ENCODE results near the gene NUP188. TPM values are rescaled to one million over a fixed set of nuclear protein-coding genes. Genes with fewer than 3 reads are reported as not detected.

NUP188 gene
- total and polyA plus RNA-seq, 2 donors (not counting 1 experiment from before 2014, with no cell fraction given) = 28.8 to 31.4 TPM

GRCh38 chr9:129011761-129012181, 64.3 kb downstream of the NUP188 start:
- Histone ChIP-seq H3K4me2 (ENCODE audit: extremely low read depth, insufficient read depth, low read length) (no peak overlapping the region), H4K20me1 (ENCODE audit: control insufficient read depth, extremely low read depth, insufficient read depth, low read length) (no peaks in the 10 kb centered on the region), H3K79me2 (ENCODE audit: control insufficient read depth, insufficient read depth, low read length) (no peaks in the 10 kb centered on the region), H3K9ac (ENCODE audit: insufficient read depth, low read length) (no peak overlapping the region), H3K4me3 (replicated peaks in 1 of 4; ENCODE audit: control extremely low read depth in 1 of 4, insufficient read depth in 1 of 4, low read depth in 3 of 4, low read length in 4 of 4) (no peak overlapping the region), H3K4me1 (ENCODE audit: control insufficient read depth, extremely low read depth, insufficient read depth, low read length) (no peaks in the 10 kb centered on the region), H3K27me3 (ENCODE audit: control insufficient read depth, insufficient read depth, low read length) (no peaks in the 10 kb centered on the region), H2AFZ (ENCODE audit: low read length) (no peak overlapping the region), H3K9me3 (ENCODE audit: control insufficient read depth, insufficient read depth, low read depth, low read length) (no peaks in the 10 kb centered on the region), H3K36me3 (ENCODE audit: control insufficient read depth, insufficient read depth, low read length) (peaks cover 13% of the 10 kb centered on the region), H3K27ac (ENCODE audit: insufficient read depth, low read length) (no peak overlapping the region)
- no peak for DNase-seq (ENCODE audit: low read depth in 2 of 2)
- no peak for TF ChIP-seq EZH2 (IDR thresholded peaks at IDR 0.05; ENCODE audit: low read length, missing control alignments)
- TF ChIP-seq CTCF (conservative IDR thresholded peaks at IDR 0.05 in 1 of 2, IDR thresholded peaks at IDR 0.05 in 1 of 2; ENCODE audit: low read depth in 1 of 2, low read length in 2 of 2) = no peak

GRCh38 chr9:129012343-129012742, 64.8 kb downstream of the NUP188 start:
- Histone ChIP-seq H3K4me1 (ENCODE audit: control insufficient read depth, extremely low read depth, insufficient read depth, low read length) (no peaks in the 10 kb centered on the region), H3K27ac (ENCODE audit: insufficient read depth, low read length) (no peak overlapping the region), H2AFZ (ENCODE audit: low read length) (no peak overlapping the region), H3K79me2 (ENCODE audit: control insufficient read depth, insufficient read depth, low read length) (no peaks in the 10 kb centered on the region), H3K9ac (ENCODE audit: insufficient read depth, low read length) (no peak overlapping the region), H3K36me3 (ENCODE audit: control insufficient read depth, insufficient read depth, low read length) (peaks cover 13% of the 10 kb centered on the region), H3K4me2 (ENCODE audit: extremely low read depth, insufficient read depth, low read length) (no peak overlapping the region), H3K27me3 (ENCODE audit: control insufficient read depth, insufficient read depth, low read length) (no peaks in the 10 kb centered on the region), H3K4me3 (replicated peaks in 1 of 4; ENCODE audit: control extremely low read depth in 1 of 4, insufficient read depth in 1 of 4, low read depth in 3 of 4, low read length in 4 of 4) (no peak overlapping the region), H4K20me1 (ENCODE audit: control insufficient read depth, extremely low read depth, insufficient read depth, low read length) (no peaks in the 10 kb centered on the region), H3K9me3 (ENCODE audit: control insufficient read depth, insufficient read depth, low read depth, low read length) (no peaks in the 10 kb centered on the region)
- DNase-seq (ENCODE audit: low read depth in 2 of 2) = no peak
- TF ChIP-seq CTCF (conservative IDR thresholded peaks at IDR 0.05 in 1 of 2, IDR thresholded peaks at IDR 0.05 in 1 of 2; ENCODE audit: low read depth in 1 of 2, low read length in 2 of 2) (no peak), EZH2 (IDR thresholded peaks at IDR 0.05; ENCODE audit: low read length, missing control alignments) (no peak)

GRCh38 chr9:129012893-129013448, 65.5 kb downstream of the NUP188 start:
- no peaks in the 10 kb centered on the region for H3K79me2 ChIP-seq (ENCODE audit: control insufficient read depth, insufficient read depth, low read length)
- no peaks in the 10 kb centered on the region for H4K20me1 ChIP-seq (ENCODE audit: control insufficient read depth, extremely low read depth, insufficient read depth, low read length)
- no peak overlapping the region for H3K4me3 ChIP-seq (replicated peaks in 1 of 4; ENCODE audit: control extremely low read depth in 1 of 4, insufficient read depth in 1 of 4, low read depth in 3 of 4, low read length in 4 of 4)
- H3K9ac ChIP-seq (ENCODE audit: insufficient read depth, low read length) = no peak overlapping the region
- no peak for DNase-seq (ENCODE audit: low read depth in 2 of 2)
- H3K4me2 ChIP-seq (ENCODE audit: extremely low read depth, insufficient read depth, low read length) = no peak overlapping the region
- H3K9me3 ChIP-seq (ENCODE audit: control insufficient read depth, insufficient read depth, low read depth, low read length) = no peaks in the 10 kb centered on the region
- H2AFZ ChIP-seq (ENCODE audit: low read length) = no peak overlapping the region
- TF ChIP-seq EZH2 (IDR thresholded peaks at IDR 0.05; ENCODE audit: low read length, missing control alignments) (no peak), CTCF (conservative IDR thresholded peaks at IDR 0.05 in 1 of 2, IDR thresholded peaks at IDR 0.05 in 1 of 2; ENCODE audit: low read depth in 1 of 2, low read length in 2 of 2) (no peak)
- H3K36me3 ChIP-seq (ENCODE audit: control insufficient read depth, insufficient read depth, low read length) = peaks cover 12% of the 10 kb centered on the region
- H3K27ac ChIP-seq (ENCODE audit: insufficient read depth, low read length) = no peak overlapping the region
- H3K27me3 ChIP-seq (ENCODE audit: control insufficient read depth, insufficient read depth, low read length) = no peaks in the 10 kb centered on the region
- H3K4me1 ChIP-seq (ENCODE audit: control insufficient read depth, extremely low read depth, insufficient read depth, low read length) = no peaks in the 10 kb centered on the region
